ENCODE data around the gene MYOCD.

Gene MYOCD

DNA sequence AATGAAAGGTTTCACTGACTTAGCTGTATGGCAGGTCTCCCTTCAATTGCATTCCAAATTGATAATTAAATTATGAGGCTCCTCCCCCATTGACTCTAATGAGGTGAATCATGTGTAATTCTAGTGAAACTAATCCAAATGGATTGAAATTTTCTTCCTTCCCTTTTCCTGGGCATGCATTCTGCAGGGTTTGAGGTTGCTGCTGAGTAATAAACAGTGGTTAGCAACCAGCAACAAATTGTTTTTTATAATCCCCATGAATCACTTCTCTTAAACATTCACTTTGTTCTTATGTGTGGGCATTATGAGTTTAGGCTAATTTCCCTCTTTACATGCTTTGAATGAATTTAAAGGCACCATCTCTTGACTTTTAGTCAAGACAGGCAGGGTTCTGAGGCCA, 43.4 kb downstream of the MYOCD start:
- no peak for DNase-seq (ENCODE audit: low read depth in 2 of 2)

DNA sequence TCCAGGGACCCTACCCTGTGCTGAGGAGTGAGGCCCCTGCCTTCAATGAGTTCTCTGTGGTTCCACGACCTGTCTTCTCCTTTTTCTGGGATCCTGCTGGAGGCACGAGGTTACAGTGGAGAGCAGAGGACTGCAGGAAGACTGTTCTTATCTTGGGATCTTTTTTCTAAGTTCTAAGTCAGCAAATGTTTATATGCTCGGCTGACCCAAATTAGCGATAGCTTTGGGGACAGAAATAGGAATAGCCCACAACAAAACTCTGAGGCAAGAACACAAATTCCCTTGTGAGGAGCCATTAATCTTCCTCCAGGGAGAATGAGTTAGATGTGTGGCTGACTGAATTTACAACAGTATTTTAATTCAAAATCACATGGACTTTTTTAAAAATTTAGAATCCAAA, 46.7 kb downstream of the MYOCD start:
- DNase-seq (ENCODE audit: low read depth in 2 of 2), result no peak

DNA sequence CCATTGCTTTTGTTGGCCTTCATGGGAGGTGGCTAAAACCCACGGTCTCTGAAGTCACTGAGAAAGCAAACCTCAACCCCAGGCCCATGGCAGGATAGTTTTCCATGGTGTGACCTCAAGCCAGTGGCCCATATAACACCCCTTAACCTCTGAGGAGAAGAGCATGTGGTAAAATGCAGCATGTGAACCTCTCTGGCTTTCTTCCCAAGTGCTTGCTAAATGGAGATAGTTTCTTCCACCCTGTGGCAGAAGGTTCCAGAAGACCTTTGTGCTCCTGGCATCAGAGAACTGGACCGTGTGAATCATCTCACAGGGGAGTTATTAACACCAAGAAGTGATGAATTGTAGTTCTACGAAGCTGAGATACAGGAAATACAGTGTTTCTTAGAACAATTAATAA, 47.3 kb downstream of the MYOCD start:
- DNase-seq (ENCODE audit: low read depth in 2 of 2), result no peak

DNA sequence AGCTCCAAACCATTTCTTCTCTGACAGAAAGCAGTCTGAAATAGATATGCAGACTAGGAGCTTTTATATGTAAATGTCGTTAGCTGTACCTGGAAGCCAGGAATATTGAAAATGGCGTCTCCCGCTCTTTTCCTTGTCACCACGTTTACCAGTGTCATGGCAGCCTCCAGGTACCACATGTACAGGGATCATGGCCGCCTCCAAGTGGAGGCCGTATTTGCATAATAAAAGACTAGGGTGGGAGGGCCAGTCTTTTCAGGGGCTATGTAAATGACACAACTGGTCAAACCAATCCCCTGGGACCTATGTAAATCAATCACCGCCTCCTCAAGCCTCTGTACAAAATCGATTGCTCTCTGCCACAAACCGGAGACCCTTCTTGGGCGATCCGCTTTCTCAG, 54.3 kb downstream of the MYOCD start:
- DNase-seq (ENCODE audit: low read depth in 2 of 2), result no peak

DNA sequence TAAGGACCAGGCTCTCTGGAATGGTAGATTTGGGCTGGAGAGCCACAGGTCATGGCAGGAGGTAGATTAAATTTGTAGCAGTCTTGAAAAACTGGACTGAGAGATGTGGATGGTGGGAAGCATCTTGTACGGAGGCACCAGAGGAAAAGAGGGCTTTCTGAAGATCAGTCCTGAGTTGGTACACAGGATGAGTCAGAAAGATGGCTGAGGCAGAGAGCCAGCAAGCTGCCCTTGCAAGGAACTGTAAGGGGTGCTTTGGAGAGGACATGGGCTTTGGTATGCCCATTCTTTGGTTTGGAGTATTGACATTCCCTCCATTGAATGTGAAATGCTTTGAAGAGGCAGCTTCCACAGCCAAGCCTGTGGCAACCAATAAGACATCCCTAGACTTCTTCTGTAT, 55.9 kb downstream of the MYOCD start:
- DNase-seq (ENCODE audit: low read depth in 2 of 2), result no peak

DNA sequence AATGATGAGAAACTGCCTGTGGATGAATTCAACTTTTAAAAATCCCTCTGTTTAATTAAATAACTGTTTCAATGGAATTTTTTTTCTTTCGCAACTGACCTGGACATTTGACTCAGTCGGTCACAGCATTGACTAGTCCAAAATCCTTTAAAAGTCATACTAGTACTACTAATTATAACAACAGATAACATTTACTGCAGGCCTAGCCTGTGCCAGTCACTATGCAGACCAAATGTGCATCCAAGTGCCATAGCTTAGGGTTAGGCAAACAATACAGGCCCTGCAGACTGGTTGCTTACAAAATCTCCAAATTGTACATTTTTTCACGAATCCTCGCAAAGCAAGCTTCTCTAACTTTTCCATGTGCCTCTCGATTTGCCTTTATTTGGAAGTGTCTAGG, 56.6 kb downstream of the MYOCD start:
- no peak for DNase-seq (ENCODE audit: low read depth in 2 of 2)

DNA sequence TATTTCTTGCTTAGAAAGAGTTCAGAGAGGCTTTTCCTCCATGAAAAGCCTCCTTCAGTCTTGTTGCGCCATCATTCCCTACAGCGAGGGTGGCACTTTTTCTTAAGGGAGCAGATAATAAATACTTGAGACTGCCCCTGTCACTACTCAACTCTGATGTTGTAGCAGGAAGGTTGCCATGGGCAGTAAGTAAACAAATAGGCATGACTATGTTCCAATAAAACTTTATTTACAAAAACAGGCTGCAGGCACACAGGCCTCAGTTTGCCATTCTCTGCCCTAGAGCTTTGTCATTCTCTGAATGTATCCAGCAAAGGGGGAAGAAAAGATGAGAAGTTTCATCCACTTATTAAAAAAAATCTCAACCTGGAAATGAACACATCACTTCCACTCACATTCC, 60.4 kb downstream of the MYOCD start:
- no peak for DNase-seq (ENCODE audit: low read depth in 2 of 2)

DNA sequence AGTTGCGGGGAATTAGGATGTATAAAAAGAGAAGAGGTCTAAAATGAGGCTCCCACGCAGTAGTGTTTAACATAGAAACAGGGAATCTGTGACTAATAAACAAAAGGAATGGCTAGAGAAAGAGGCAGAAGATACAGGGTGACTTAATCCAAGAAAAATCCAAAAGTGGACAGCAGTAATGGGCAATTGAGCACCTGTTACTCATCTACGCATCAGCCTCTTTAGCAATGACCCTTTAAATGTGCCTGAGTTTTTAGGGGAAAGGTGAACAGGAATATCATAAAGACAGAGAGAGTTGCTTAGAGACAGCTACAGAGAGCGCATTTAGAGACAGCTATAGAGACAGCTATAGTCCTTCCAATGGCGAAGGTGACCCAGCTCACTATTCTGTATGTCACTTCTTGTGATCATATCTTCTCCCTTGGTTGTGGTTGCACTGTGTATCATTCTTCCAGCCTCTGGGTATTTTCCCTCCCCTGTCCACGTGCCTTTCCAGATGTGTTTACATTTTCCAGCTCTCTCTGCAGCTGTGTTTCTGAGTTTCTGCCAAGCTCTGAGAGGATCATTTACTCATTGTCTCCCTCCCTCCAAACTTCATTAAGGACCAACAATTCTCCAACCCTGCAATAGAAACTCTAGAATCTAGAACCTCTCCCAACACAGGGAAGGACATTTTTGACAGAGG, 61.5 kb downstream of the MYOCD start:
- DNase-seq (ENCODE audit: low read depth in 2 of 2), result no peak

DNA sequence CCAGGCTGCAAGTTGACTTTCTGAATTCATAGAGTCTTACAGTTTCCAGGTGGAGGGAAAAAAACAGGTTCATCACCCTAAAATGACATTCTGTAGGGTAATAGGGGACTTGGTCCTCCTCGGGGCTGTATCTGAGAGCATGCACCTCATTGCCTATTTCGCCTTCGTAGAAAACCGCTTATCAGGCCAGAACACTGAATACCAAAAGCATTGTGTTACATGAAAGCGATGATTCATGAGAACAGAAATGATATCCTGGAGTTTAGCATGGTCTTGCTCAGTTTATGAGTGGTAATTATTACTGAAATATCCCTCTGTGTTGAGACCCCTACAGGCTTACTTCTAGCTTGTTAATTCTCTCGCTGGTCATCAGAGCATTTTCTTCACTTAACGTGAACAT, 62.2 kb downstream of the MYOCD start:
- DNase-seq (ENCODE audit: low read depth in 2 of 2), result no peak

DNA sequence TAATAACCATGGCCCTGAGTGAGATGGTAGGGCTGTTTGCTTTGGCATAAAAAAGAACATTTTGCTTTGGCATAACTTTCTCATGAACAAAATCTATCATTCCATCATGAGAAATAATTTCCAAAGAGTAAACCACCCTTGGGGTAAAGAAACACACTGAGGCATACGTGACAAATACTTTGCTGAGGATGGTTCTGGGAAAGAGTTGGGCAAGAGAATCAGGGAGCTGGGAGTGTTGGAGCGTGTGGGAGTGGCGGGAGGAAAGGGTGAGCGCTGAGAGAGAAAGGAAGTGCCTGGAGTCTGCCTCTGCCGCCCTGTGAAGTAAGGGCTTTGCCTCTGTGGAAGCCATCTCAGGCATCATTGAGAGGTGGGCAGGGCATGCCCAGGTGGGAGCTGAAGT, 63.4 kb downstream of the MYOCD start:
- no peak for DNase-seq (ENCODE audit: low read depth in 2 of 2)

DNA sequence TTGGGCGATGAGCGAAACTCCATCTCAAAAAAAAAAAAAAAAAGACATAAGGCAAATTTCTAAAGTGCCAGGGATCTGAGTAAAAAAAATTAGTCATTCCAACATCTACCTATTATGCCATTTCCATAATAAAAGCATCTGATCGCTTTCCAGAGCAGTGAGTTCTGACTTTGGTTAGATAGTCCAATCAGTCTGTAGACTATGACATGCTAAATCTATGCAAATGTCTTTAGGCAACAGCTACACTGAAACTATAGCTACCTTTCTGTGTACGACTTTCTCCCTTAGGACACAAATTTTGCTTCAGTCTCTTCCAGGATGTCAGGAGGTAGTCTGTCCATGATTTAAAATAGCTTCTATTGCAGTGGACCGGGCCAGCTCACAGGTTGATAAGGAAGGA, 64.7 kb downstream of the MYOCD start:
- DNase-seq (ENCODE audit: low read depth in 2 of 2), result no peak

DNA sequence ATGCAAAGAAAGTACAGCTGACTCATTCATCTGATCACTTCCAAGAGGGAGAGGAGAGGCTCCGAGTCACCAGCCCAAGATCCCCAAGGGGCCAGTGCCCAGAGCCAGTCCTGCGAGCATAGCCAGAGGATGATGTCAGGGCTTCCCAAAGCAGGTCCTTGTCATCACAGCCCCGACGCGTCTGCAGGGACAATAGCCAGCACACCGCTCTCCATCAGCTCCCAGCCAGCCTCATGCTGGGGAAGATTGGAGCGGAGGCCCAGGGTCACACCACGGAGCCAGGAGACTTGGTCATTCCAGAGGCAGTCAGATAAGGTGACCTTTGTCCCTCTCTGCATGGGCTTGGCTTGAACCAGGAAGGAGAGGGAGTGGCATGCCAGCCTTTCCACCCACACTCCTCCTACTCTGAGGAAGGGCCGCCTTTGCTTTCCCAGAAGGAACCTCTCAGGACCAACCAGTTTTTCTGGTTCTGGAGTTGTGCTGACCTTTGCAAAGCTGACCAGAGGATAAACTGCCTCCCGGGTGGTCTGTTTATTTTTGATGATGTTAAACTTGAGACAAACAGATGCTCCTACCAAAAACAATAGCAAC, 65.3 kb downstream of the MYOCD start:
- DNase-seq (ENCODE audit: low read depth in 2 of 2), result no peak

DNA sequence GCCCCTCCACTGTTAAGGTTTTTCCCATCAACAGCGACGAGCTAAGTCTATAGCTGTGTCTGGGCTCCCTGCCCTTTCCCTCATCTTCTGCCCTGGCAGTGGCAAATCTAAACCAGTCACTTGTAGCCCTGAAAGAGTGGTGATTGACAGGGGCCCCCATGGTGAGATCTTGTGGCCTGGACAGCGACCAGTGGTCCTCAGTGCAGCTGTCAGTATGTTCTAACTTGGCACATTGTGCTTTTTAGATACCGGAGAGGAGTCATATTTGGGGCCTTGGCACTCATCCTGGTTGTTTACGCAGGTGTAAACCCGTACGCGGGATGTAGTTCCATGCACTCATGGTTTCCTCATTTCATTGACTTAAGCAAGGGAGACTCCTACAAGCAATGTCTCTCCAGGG, 66.1 kb downstream of the MYOCD start:
- no peak for DNase-seq (ENCODE audit: low read depth in 2 of 2)

DNA sequence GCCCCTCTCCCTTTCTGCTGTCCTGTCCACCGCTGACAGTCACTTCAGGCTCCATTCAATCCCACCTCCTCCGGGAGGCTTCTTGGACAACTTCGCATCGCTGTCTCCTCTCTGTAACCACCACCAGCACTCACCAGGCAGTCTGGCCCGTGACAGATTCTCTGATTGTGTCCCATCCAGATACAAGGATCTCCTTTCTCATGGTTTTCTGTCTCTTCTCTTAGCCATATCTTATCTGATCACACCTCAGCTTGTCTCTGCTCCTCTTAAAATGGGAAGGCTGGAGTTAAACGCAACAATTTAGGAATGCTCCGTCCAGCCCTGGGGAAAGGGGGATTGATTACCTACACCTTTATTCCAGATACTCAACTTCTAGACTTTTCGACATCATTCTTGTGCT, 66.7 kb downstream of the MYOCD start:
- DNase-seq (ENCODE audit: low read depth in 2 of 2), result no peak

DNA sequence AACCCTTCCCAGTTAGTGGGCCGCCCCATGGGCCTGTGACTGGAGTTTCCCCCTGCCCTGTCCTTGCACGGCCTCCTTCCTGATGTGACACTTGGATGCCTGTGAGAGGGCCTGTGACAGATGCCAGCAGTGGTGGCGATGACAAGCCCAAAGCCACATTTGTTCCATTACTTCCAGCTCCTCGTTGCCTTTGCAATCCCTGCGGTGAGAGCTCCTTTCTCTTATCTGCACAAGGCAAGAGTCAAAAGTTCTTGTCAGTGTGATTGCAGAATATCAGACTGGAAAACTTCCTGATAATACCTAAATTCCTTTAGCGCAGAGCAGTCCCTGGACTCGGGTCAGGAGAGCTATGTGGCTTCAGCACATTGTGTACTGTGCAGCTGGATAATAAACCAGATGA, 69.2 kb downstream of the MYOCD start:
- DNase-seq (ENCODE audit: low read depth in 2 of 2), result no peak

DNA sequence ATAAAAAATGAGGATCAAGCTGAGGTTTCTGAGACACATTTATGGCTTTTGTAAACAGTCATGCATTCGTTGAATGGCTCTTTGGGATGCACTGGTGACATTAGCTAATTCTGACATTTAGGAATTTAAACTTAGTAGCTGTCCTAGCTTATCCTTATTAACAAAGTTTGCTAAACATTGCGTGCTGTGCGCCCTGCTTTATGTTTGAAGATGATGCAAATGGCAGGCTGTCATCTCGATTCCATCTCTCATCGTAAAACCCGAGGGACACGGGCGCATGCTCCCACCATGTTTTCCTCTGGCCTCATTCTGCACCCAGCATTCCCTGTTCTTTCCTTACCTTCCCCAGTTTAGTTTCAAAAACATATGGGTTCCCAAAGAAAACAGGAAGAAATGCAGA, 69.8 kb downstream of the MYOCD start:
- no peak for DNase-seq (ENCODE audit: low read depth in 2 of 2)

DNA sequence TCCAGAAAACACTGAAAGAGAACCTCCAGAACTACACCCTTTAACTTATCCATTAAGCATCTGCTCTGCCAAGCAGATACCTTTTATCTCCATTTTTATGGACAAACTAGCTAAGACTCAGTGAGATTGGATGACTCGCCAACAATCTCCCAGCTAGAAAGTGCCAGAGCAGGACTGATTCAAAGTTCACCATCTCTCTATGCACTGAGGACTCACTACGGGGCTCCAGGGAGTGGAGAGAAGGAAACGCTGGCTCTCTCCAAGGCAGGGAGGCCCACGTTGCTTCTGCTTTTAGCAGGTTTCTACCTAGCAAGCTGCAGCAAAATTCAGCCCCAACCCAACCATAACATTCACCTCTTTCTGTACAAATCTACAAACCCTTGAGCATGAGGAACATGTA, 70.8 kb downstream of the MYOCD start:
- DNase-seq (ENCODE audit: low read depth in 2 of 2), result no peak

DNA sequence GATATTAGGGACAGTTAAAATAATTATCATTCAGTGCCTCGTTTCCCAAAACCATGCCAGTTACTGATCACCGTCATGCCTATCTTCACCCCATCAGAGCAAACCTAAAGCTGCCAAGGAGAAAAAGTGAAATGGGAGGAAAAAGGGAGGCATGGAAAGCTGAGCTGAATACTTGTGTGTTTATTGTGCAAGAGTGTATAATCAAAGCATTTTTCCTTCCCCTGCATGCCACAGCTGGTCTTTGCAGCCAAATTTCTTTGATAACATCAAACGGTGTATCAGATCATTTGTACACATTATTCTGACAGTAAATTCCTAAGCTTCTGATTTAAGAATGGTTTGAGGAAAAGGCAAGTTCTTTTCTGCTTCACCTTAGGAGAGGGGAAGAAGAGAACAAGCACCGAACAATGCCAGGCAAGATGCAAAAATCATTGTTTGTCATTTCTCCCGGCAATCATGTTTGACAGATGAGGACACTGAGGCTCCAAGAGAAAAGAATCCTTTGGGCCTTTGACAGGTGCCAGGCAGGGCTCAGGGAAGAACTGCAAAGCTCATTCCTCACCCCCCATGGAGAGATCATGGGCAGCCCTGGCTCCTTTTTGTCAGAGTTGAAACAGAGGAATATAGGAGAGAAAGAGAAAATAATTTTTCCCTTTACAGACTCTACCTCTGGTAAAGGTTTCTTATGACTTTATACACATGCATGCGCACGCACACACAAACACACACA, 72.2 kb downstream of the MYOCD start:
- no peak for DNase-seq (ENCODE audit: low read depth in 2 of 2)

DNA sequence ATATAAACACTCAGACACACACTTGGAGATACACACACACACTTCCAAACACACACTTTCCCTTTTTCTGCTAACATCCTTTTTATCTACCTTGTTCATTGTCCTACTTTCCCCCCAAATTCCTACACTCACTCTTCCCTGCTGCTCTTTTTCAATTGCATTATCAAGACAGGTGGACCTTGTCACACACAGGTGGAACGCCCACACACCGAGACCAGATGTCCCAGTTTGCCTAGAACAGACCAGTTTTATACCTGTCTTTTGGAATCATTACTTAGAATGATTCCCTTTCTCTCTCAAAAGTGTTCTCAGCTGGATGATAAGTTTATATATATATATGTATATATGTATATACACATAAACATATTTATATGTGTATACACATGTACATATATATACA, 72.9 kb downstream of the MYOCD start:
- no peak for DNase-seq (ENCODE audit: low read depth in 2 of 2)

DNA sequence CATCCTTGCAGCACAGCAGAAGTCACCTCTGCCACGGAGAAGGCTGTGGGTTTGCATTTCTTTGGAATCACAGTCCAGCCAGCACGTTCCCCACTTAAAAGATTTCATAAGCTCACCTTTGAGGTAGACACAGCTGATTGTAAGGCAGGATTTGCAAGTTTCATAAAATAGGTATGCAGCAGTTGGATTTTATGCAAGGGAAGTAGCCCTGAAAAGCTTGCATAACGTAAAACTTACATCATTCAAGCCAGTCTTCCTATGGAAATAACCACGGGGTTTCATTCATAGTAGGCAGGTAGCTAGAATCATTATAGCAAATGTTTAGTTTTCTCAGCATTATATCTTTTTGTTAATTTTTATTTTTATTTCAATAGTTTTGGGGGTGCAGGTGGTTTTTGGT, 73.8 kb downstream of the MYOCD start:
- no peak for DNase-seq (ENCODE audit: low read depth in 2 of 2)

DNA sequence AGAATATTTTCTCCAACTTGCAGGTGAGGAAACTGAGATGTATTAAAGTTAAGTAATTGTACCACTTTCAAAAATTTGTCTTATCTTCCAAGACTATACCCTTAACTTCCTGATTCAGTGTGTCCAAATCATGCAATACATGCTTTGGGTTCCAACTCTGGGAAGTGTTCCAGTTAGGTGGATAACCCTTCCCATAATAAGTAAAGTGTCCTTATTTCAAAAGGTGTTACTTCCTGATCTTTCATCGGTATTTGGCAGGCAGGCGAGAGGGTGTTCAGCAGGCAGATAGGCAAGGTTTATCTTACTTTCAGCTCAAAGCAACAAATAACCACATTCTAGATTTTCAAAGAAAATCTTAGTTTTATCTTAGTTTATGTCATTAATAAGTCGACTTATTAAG, 77.4 kb downstream of the MYOCD start:
- DNase-seq (ENCODE audit: low read depth in 2 of 2), result no peak

DNA sequence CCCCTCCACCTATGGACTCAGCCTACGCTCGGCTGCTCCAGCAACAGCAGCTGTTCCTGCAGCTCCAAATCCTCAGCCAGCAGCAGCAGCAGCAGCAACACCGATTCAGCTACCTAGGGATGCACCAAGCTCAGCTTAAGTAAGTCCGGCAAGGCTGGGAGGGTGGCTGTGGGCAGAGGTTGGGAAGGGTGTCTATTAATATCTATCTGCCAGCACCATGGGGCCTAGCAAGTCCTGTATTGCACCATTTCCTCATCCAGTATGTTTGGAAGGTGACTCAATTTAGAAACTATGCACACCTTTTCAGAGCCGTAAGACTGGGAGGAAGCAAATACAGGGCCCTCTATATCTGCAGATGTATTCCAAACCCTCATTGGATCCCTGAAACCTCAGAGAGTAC, 78.6 kb downstream of the MYOCD start:
- no peak for DNase-seq (ENCODE audit: low read depth in 2 of 2)

DNA sequence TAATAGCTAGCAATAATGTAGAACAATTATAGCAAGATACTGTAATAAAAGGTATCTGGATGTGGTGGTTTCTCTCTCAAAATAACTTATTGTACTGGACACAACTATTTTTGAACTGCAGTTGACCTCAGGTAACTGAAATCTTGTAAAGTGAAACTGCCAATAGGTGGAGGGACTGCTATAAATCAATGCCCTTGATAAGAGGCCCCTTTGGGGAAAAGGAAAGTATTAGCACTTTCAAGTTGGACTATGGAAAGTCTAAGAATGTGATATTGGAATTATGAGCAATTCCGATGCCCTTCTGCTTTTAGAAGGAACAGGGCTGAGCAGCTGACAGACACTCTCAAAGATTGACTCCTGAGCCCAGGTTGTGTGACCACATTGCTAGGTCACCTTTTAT, 79.1 kb downstream of the MYOCD start:
- DNase-seq (ENCODE audit: low read depth in 2 of 2), result no peak

DNA sequence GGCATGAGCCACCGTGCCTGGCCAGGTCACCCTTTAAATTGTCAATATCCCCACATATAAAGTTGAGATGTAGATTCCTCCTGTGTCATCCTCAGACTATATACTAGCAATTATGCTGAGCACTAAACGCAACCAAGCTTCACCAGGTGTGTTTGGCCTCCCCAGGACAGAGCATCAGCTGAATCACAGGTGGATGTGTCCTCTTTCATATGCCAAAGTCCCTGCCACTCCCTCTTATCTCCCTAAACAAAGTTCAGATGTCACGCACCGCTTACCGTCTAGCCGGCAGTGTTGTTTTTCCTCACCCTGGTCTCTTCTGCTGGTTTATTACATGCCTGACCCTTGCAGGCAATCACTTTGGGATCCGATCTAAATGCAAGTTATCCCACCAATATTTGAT, 79.8 kb downstream of the MYOCD start:
- DNase-seq (ENCODE audit: low read depth in 2 of 2), result no peak

Measured in stimulated activated CD8-positive, alpha-beta memory T cell treated with anti-CD3 and anti-CD28 coated beads, Interleukin-2, amount 100 ng/mL, for 1 hour (primary cell).